Peyer's patch (tissue), 4 donors: ENCODE results near the gene TET1. TPM values are rescaled to one million over a fixed set of nuclear protein-coding genes. Genes with fewer than 3 reads are reported as not detected.
A peak's percentile ranks its signal among the peaks of the same experiment; 100 is the strongest.

ENCODE experiments used
- DNase-seq, 3 donors: peaks; one replicate each; pipeline ENCODE4 v3.0.0-alpha.2; 2017 to 2019
- H3K27ac ChIP-seq, 4 donors: fragments of 200-600 bp; sonication (generic); one replicate each; pipeline ENCODE4 v1.5.1; 2016 to 2019
- H3K27me3 ChIP-seq, 2 donors: fragments of 200-600 bp; sonication (generic); one replicate each; pipeline ENCODE4 v1.5.1; 2019
- H3K36me3 ChIP-seq, 3 donors: fragments of 200-600 bp; sonication (generic); one replicate each; pipeline ENCODE4 v1.5.1; 2016 to 2019
- H3K4me1 ChIP-seq, 4 donors: fragments of 200-600 bp; sonication (generic); one replicate each; pipeline ENCODE4 v1.5.1; 2016 to 2019
- H3K4me3 ChIP-seq, 4 donors: fragments of 200-600 bp; sonication (generic); 1 replicate in 3 of 4; 2 replicates in 1 of 4; pipeline ENCODE4 v1.5.1; 2016 to 2019; ENCODE audit warnings: mild to moderate bottlenecking in 1 of 4
- H3K9me3 ChIP-seq, 4 donors: fragments of 200-600 bp; sonication (generic); one replicate each; pipeline ENCODE4 v1.5.1; 2016 to 2019; ENCODE audit warnings: mild to moderate bottlenecking in 1 of 4
- POLR2A ChIP-seq, 2 donors: fragments of 450-650 bp; IDR thresholded peaks; one replicate each; pipeline ENCODE4 v1.5.1; 2017; ENCODE audit warnings: antibody characterized with exemption in 2 of 2, mild to moderate bottlenecking in 2 of 2, moderate library complexity in 2 of 2
- total RNA-seq, 4 donors: library from RNA; depleted of rRNA; stranded (reverse); fragments of >200 nt; gene quantifications; one replicate each; pipeline ENCODE4 v1.1.0, GENCODE V29; 2016
- TF ChIP-seq, protein P1 (sequence below), 6 experiments: fragments of 450-650 bp in 4 of 6; fragments of 200-600 bp in 2 of 6; sonication (generic) in 1 of 6; IDR thresholded peaks; one replicate each; pipeline ENCODE4 v1.5.1; 2017 to 2019; ENCODE audit warnings: antibody characterized with exemption in 6 of 6, mild to moderate bottlenecking in 3 of 6, moderate library complexity in 1 of 6

Gene TET1
- total RNA-seq, 4 donors from 2014 or later = 1.1 to 3.3 (median 1.4) TPM

DNA sequence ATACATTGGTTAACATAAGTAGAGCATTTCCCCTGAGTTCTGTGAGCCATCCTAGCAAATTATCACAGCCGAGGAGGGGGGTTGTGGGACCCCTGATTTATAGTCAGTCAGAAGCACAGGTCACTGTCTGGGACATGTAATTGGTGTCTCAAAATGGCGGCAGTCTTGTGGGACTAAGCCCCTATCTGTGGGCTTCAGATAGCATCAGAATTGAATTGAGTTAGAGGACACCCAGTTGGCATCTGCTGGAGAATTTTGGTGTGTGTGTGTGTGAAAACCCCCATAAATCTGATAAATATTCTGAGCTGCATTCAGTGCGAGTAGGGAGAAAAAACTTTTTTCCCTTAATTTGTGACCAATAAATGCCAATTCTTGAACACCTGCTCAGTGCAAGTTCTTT lies 6.5 kb upstream of the TET1 start:
- H3K27ac ChIP-seq = no peak overlapping the region
- no peaks in the 10 kb centered on the region for H3K4me1 ChIP-seq
- no peaks in the 10 kb centered on the region for H3K36me3 ChIP-seq
- TF ChIP-seq POLR2A (IDR thresholded peaks at IDR 0.05) = no peak
- TF ChIP-seq, protein P1, sequence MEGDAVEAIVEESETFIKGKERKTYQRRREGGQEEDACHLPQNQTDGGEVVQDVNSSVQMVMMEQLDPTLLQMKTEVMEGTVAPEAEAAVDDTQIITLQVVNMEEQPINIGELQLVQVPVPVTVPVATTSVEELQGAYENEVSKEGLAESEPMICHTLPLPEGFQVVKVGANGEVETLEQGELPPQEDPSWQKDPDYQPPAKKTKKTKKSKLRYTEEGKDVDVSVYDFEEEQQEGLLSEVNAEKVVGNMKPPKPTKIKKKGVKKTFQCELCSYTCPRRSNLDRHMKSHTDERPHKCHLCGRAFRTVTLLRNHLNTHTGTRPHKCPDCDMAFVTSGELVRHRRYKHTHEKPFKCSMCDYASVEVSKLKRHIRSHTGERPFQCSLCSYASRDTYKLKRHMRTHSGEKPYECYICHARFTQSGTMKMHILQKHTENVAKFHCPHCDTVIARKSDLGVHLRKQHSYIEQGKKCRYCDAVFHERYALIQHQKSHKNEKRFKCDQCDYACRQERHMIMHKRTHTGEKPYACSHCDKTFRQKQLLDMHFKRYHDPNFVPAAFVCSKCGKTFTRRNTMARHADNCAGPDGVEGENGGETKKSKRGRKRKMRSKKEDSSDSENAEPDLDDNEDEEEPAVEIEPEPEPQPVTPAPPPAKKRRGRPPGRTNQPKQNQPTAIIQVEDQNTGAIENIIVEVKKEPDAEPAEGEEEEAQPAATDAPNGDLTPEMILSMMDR (IDR thresholded peaks at IDR 0.05) = no peak
- DNase-seq = no peak
- no peaks in the 10 kb centered on the region for H3K9me3 ChIP-seq
- no peak overlapping the region for H3K4me3 ChIP-seq
- no peaks in the 10 kb centered on the region for H3K27me3 ChIP-seq

DNA sequence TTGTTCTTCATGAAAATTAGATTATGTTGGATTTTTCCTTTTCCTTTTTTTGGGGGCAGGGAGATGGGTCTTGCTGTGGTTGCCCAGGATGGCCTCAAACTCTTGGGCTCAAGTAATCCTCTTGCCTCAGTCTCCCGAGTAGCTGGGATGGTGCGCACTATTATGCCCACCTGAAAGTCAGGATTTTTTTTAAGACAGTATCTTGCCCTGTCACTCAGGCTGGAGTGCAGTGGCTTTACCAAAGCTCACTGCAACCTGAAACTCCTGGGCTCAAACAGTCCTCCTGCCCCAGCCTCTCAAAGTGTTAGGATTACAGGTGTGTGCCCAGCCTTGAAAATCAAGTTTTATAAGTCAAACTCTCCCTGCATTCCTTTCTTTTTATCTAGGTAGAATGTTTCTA lies 1.7 kb upstream of the TET1 start:
- Histone ChIP-seq H3K36me3 (no peaks in the 10 kb centered on the region), H3K4me3 (no peak overlapping the region), H3K27me3 (peaks cover 0 to 4% of the 10 kb centered on the region in 2 donors), H3K9me3 (no peaks in the 10 kb centered on the region), H3K27ac (no peak overlapping the region), H3K4me1 (peaks cover 0 to 15% (median 5%) of the 10 kb centered on the region in 4 donors)
- no peak for DNase-seq
- no peak for TF ChIP-seq POLR2A (IDR thresholded peaks at IDR 0.05)
- TF ChIP-seq, protein P1 (IDR thresholded peaks at IDR 0.05) = no peak

DNA sequence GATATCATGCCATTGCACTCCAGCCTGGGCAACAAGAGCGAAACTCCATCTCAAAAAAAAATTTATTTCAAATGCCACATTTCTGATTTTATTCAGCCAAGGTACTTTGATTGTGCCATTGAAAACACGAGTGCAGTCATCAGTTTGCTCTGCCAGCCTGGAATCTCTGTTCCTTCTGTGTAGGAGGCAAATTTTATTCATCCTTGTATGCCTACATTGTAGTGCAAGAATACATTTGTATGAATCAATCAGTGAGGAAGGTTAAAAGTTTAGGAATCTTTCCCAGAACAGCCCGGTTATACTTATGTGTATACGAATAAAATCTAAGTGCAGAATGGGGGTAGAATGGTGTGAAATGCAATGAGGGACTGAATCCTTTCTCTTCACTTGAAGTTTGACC lies 886 bp upstream of the TET1 start:
- TF ChIP-seq, protein P1 (IDR thresholded peaks at IDR 0.05) = no peak
- no peak for TF ChIP-seq POLR2A (IDR thresholded peaks at IDR 0.05)
- DNase-seq = no peak
- peaks cover 0 to 15% (median 5%) of the 10 kb centered on the region in 4 donors for H3K4me1 ChIP-seq
- H3K36me3 ChIP-seq = no peaks in the 10 kb centered on the region
- H3K27ac ChIP-seq = no peak overlapping the region
- H3K27me3 ChIP-seq = peaks cover 0 to 4% of the 10 kb centered on the region in 2 donors
- no peak overlapping the region for H3K4me3 ChIP-seq
- no peaks in the 10 kb centered on the region for H3K9me3 ChIP-seq

DNA sequence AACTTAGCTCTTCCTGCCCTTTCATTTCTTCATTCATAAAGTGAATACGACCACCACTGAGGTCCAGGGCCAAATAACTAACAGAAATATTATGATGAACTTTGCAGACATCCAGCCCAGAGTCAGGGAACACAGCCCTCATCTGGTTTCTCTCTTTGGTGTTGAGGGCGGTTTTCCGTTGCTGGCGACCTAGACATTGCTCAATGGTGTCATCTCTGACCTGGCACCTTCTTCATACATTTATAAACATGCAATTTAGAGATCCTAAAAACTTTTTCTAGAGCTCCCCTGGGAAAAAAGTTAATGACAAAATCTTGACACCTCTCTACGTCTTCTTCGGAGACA lies 324 bp upstream of the TET1 start:
- peak in 1 of 3 donors; percentile 48 for DNase-seq
- peaks cover 0 to 15% (median 5%) of the 10 kb centered on the region in 4 donors for H3K4me1 ChIP-seq
- no peak for TF ChIP-seq POLR2A (IDR thresholded peaks at IDR 0.05)
- TF ChIP-seq, protein P1 (IDR thresholded peaks at IDR 0.05) = no peak
- no peaks in the 10 kb centered on the region for H3K9me3 ChIP-seq
- no peaks in the 10 kb centered on the region for H3K36me3 ChIP-seq
- H3K4me3 ChIP-seq = peak overlapping the region; percentile 45 to 87 (median 60)
- H3K27ac ChIP-seq = peak overlapping the region in 1 of 4 donors; percentile 36
- H3K27me3 ChIP-seq = peaks cover 0 to 4% of the 10 kb centered on the region in 2 donors

DNA sequence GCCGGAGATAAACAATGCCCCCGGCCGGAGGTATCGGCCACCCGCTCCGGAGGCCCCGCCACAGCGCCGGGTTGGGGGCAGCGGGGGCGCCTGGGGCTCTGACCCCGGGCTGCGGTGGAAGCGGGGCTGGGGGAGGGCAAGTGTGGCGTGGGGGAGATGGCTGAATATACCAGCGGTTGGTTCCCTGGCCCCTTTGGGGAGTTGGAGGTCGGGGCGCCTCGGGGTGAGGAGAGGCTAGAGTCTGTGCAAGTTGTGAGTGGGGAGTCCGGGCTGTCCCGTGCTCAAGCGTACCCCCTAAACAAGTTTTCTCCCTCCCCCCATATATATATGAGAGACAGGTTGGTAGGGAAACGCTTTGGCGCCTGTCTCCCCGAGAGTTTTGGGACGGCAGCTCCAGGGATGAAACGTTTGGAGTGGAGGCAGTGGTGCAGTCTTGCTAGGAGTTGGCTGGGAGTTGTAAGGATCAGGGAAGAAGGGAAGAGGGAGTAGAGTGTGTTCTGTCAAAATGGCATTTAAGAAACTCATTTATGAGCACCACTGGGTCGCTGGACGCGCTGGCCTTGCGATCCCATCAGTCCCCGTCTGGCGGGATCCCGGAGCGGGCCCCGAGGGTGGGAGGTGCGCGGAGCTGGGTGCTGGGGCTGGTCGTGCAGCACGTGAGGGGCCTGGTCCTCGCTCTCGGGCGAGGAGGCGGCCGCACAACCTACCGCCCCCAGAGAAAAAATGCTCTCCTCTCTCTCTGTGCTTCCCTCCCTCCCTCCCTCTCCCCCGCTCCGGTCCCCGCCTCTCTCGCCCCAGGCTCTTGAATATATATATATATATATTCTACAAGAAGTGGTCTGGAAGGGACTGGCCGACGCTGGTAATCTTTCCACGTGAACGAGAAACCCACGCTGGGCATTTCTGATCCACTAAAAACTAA lies 1.1 kb downstream of the TET1 start:
- Histone ChIP-seq H3K4me3 (peak overlapping the region; percentile 45 to 87 (median 60)), H3K27me3 (peaks cover 0 to 4% of the 10 kb centered on the region in 2 donors), H3K27ac (peak overlapping the region in 2 of 4 donors; percentile 36 to 42), H3K9me3 (no peaks in the 10 kb centered on the region), H3K4me1 (peaks cover 0 to 15% (median 5%) of the 10 kb centered on the region in 4 donors), H3K36me3 (no peaks in the 10 kb centered on the region)
- TF ChIP-seq POLR2A (IDR thresholded peaks at IDR 0.05) = no peak
- TF ChIP-seq, protein P1 (IDR thresholded peaks at IDR 0.05) = no peak
- peak in 1 of 3 donors; percentile 48 for DNase-seq
